Epithelial cell of alveolus of lung (primary cell): Measurements from ENCODE around the gene ACP3. TPM values are rescaled to one million over a fixed set of nuclear protein-coding genes. Genes with fewer than 3 reads are reported as not detected.

ENCODE experiments used
- total RNA-seq: library from RNA; depleted of rRNA; stranded (reverse); fragments of >200 nt; gene quantifications from 2 replicates; pipeline ENCODE4 v1.2.1, GENCODE V29; 2015

ACP3 gene, protein sequence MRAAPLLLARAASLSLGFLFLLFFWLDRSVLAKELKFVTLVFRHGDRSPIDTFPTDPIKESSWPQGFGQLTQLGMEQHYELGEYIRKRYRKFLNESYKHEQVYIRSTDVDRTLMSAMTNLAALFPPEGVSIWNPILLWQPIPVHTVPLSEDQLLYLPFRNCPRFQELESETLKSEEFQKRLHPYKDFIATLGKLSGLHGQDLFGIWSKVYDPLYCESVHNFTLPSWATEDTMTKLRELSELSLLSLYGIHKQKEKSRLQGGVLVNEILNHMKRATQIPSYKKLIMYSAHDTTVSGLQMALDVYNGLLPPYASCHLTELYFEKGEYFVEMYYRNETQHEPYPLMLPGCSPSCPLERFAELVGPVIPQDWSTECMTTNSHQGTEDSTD
- total RNA-seq = 2.6 and 3.9 TPM in 2 replicates

DNA sequence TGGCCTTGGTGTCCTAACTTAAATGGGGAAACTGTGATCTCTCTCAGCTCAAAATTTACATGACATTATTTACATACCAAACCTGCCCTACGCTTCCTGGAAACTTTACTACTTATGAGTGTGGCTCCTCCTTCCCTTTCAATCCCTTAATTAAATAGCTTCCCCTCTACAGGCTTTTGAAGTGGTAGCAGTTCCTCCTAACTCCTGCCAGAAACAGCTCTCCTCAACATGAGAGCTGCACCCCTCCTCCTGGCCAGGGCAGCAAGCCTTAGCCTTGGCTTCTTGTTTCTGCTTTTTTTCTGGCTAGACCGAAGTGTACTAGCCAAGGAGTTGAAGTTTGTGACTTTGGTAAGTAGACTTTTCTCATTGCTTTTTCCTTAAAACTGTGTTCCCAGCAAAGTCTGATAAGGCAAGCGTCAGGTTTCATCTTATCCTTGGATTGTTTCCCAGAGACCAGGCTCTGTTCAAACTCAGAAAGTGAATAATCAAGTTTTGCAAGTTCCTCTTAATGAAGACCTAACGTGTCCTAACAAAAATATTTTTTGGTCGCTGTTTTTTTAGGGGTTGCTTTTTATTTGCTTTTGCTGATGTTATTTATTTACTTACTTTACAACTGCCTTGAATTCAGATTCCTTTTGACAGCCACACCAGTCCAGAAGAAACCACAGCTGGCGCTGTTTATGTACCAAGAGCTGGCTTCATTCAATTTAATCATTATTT lies at the start of gene ACP3:
ACP3 (plus strand) TSS at position 179 of the 720 bp plus-strand sequence; CDS start at position 229, 50 bp downstream.

Other genes starting within 250 kb of the ACP3 start
- gene DNAJC13, start 100.1 kb downstream of the ACP3 start, total RNA-seq = 21.5 and 25.9 TPM in 2 replicates